ENCODE data around the gene KLHDC9.
A peak's percentile ranks its signal among the peaks of the same experiment; 100 is the strongest.
"Not testable (repeated sequence)": the region's sequence is repeated elsewhere in the genome, so short reads cannot be mapped to it uniquely, and the experiment has no call there.

KLHDC9 gene, protein sequence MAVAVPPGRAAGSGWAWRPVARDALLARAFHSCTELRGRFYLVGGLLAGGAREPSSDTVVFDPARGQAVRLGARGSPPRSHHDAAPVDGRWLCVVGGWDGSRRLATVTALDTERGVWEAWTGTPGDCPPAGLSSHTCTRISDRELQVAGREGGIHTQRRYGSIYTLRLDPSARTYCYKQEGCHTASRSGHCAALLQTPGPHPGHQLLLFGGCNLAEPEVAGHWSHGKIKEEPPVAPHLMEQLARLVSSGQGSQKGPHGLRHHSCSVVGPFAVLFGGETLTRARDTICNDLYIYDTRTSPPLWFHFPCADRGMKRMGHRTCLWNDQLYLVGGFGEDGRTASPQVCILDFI

GRCh38 chr1:161098210-161099068, at the start of gene KLHDC9:
TSS of gene KLHDC9 (plus strand) at chr1:161098361. CDS start at chr1:161098536, 175 bp downstream.
- DNase-seq = peak; percentile 82

DNA sequence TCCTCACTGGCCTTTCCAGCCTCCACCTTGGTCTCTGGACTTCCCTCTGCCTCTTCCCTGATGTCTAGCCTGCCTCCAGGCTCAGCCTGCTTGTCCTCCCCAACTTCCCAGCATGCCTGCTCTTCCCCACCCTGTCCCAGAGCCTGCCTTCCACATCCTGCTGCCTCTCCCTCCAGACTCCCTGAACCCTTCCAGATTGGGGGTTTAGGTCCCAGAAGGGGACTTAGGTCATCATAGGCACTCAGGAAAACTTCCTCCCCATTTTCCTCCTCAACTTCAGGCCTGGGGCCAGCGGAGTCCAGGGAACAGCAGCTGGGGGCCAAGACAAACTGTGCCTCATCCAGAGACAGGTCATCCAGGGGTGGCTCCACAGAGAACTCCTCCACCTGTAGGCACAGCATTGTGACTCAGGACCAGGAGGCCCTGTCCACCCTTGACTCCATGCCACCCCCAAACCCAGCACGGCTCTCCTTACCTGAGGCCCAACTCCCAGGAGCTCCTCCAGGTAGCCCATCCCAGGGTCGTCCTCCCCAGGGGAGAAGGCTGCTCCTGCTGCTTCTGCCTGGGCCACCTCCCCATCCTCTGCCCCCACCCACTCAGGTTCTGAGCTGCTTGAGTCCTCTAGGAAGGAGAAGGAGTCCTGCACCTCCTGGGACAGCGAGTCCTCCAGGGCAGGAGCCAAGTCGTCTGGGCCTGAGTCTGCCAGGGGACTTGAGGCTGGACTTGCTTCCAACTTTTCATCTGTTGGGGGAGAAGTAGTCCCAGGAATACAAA, 49.0 kb upstream of the KLHDC9 start:
- DNase-seq = no peak

DNA sequence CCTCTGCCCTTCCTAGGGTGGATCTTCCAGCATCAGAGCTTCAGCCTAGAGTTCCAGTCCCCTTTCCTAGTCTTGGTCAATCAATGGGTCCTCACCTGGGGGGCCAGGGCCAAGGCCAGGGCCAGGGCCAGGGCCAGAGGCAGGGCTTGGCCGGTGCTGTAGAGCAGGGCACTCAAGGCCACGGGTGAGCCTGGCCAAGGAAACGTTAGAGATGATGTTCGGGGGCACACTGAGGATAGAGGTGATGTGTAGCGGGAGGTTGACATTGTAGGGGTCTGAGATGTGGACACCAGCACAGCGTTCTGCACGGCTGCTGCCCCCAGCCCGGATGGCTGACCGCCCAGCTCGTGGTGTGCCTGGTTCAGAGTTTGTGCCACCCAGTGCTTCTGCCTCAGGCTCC, 46.9 kb upstream of the KLHDC9 start:
- DNase-seq = no peak

DNA sequence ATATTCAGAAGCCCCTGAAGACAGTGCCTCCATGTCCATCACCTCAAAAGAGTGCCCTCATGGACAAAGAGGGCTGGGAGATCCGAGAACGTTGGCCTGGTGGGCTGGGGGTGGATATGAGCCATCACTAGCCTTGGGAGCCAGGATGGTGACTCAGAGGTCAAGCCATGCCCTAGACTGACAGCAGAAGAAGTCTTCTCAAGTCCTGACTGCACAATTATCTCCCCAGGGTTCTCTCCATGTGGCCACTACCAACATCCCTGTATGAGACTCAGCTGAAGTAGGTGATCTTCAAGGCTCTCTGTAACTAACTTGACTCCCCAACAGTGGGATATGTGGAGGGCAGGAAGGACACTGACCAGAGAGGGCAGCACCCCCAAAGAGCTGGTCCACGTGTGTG, 45.3 kb upstream of the KLHDC9 start:
- no peak for DNase-seq

DNA sequence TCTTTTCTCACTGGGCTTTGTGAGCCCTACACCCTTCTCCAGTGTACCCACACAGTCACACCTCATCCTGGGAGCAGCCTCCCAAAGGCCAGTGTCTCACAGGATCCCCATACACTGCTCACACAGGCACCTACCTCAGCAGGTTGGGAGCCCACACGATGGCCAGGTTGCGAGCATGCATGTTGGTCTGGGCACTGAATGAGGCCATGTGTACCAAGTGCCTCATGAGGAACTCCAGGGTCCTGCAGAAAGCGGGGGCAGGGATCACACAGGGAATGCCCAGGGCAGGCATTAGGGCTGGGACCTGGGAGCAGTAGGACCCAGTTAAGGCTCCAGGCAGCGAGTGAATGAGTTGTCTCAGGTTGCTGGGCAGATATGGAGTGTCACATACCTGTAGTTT, 43.9 kb upstream of the KLHDC9 start:
- DNase-seq = no peak

GRCh38 chr1:161054805-161055204, 43.4 kb upstream of the KLHDC9 start:
- no peak for DNase-seq

DNA sequence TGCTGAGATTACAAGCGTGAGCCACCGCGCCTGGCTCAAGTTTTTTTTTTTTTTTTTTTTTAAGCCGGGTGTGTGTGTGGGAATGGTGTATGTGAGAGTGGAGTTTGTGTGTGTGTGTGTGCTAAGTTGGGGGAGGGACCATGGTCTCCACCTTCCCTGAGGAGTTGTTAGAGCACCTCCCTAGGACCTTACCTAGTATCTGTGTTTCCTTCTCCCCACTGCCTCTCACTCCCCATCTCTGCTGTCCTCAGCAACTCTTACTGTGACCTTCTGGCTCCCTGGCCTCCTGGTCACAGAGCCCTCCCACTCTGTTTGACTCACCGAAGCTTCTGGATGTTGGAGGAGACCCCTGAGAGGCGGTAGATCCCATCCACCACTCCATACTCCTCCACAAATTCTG, 38.9 kb upstream of the KLHDC9 start:
- no peak for DNase-seq

- no peak for DNase-seq
Observed at GRCh38 chr1:161061419-161061818, 36.7 kb upstream of the KLHDC9 start.

GRCh38 chr1:161063936-161064335, 34.2 kb upstream of the KLHDC9 start:
- not testable (repeated sequence) for DNase-seq

GRCh38 chr1:161065681-161066080, 32.5 kb upstream of the KLHDC9 start:
- DNase-seq = not testable (repeated sequence)

DNA sequence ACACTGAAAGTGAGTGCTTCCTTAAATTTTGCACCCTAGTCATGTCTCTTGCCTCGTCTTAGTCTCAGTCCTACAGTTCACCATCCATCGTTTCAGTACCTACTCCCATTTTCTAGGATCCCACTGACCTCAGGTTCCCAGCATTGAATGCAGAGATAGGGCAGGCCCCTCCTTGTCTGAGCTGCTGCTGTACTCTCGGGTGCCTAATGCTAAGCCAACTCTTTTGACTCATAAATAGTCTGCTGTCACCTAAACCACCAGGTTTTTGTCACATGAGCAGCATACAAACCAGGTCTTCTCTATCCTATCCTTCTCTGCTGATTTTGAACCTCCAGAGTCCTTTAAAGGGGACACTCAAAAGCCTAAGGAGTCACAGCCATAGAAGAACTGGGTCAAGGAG, 31.5 kb upstream of the KLHDC9 start:
- no peak for DNase-seq

- peak; percentile 90 for DNase-seq
Observed at GRCh38 chr1:161068306-161069234, 29.6 kb upstream of the KLHDC9 start.

- no peak for DNase-seq
Observed at GRCh38 chr1:161069241-161069640, 28.9 kb upstream of the KLHDC9 start.

- peak; percentile 89 for DNase-seq
Observed at GRCh38 chr1:161069731-161070270, 28.4 kb upstream of the KLHDC9 start, which contains the start of gene ARHGAP30. TSS of gene ARHGAP30 (minus strand) at chr1:161069891. CDS start at chr1:161069624, 267 bp downstream.

- DNase-seq = no peak
Observed at GRCh38 chr1:161070761-161071160, 27.4 kb upstream of the KLHDC9 start.

- peak; percentile 86 for DNase-seq
Observed at GRCh38 chr1:161071886-161072371, 26.2 kb upstream of the KLHDC9 start.

DNA sequence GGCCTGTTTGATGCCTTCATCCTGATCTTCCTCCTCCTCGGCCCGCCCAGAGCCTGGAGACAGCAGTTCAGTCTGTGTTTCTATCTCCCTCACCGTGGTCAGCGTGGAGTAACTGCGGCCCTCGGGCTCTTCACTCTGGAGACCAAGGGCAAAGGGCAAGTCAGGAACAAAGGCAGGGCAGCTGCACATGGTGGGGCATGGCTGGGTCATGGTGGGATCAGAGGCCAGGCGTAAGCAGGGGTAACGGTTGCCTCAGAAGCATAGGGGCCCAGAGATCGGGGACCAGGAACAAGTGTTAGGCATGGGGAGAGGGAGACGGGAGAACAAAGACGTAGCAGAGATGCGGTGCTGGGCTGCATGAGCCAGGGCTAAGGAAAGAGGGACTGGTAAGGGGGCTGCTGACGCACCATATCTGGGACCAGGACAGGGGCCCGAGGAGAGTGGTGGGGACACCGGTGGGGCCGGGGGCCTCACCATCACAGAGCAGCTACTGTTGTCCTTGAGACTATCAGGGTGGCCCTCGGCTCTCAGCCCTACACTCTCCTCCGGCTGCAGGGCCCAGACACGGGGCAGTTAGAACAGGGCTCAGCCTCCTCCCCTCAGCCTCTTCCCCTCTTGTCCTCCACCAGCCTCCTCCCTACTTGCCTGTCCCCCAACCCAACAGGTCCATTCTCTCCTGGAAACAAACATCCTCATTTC, 25.3 kb upstream of the KLHDC9 start:
- DNase-seq = no peak

DNA sequence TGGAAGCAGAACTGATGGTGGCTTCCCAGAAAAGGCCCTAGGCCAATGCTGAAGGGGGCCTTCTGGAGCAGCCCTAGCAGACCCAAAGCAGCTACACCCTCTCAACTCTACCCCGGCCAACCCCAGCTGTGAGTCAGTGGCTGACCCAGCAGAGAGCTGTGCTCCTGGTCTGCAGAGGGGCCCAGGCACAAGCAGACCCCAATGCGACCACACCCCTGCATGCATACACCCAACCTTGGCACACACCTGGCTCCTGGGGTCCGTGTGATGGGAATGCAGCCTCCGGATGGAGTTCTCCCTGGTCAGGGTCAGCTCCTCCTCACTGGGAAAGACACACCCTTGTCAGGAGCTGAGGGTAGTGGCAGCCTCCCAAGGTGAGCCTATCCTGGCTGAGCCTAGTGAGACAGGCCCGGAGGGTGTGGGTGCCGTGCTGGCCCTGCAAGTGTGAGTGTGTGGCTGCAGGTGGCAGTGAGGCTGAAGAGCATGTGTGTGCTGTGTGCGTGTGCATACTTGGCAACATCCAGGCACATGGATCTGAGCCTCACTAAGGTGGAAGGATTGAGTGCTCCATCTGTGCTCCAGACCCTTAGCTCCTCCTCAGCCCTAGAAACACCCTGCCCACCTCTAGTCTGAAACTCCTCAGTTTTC, 24.6 kb upstream of the KLHDC9 start:
- DNase-seq = no peak

DNA sequence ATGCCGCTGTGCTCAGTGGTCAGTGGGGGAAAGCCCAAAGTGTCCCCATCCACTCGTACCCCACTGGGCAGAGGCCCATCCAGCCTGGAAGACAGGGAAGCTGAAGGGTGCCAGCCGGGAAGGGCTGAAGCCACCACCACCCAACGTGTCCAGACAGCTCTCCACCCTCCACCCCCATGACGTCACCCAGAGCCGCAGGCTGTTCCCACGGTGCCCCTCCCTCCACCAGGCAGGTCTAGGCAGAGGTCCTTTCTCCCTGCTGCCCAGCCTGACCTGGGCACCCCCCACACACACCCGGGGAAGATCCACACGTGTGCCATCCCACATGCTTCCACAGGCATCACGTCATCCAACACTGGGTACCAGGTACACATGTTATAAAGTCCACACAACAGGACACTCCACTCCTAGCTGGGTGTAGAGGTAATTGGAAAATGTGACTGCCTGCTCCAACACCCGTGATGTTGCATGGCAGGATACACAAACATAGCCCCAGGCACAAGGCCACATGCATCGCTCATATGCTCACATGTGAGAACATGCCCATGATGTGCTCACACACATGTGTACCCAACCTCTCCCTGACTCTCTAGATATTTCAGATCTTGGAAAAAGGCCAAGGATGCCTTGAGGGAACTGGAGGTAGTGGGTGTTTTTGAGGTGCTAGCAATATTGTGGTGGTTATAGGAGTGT, 23.3 kb upstream of the KLHDC9 start:
- DNase-seq = no peak

- DNase-seq = no peak
Observed at GRCh38 chr1:161076410-161076809, 21.8 kb upstream of the KLHDC9 start.
